IMR-90 (cell line): ENCODE measurements around the gene KLHL3. TPM values are rescaled to one million over a fixed set of nuclear protein-coding genes. Genes with fewer than 3 reads are reported as not detected.

ENCODE experiments used
- ATAC-seq: fragments of 200-7000 bp; cut with Tn5 transposase; 2 replicates; pipeline ENCODE4 v1.9.1; 2020; ENCODE audit warnings: low read depth, mild to moderate bottlenecking, moderate library complexity
- BruUV-seq: library from RNA; stranded (reverse); fragments of 400-500 nt; replicated peaks from 2 replicates; lab custom pipeline; 2021; lab: Mats Ljungman, UMichigan
- CTCF ChIA-PET: fragments of 300-600 bp; formaldehyde crosslinking; extraction: SDS; loops from one replicate; lab custom pipeline; 2021; ENCODE audit warnings: antibody characterized with exemption; lab: Yijun Ruan, JAX
- POLR2A ChIA-PET: fragments of 300-600 bp; sonication (Branson Sonifier 250); formaldehyde crosslinking; loops from one replicate; lab custom pipeline; 2022; ENCODE audit warnings: antibody characterized with exemption; ENCODE audit not compliant: unreplicated experiment; lab: Charles Lee
- DNase-seq: peaks from one replicate; pipeline ENCODE4 v3.0.0; 2013
- H2AFZ ChIP-seq: replicated peaks from 2 replicates; pipeline ENCODE3; 2013; ENCODE audit warnings: low read length, mild to moderate bottlenecking; ENCODE audit not compliant: poor library complexity
- H2AK5ac ChIP-seq: 2 replicates; pipeline ENCODE4 v1.6.1; 2013; ENCODE audit warnings: low read depth, low read length, inconsistent platforms
- H2AK9ac ChIP-seq: replicated peaks from 2 replicates; pipeline ENCODE3; 2013; ENCODE audit warnings: mild to moderate bottlenecking, low read depth, low read length, moderate library complexity; ENCODE audit not compliant: poor library complexity
- H2BK120ac ChIP-seq: 2 replicates; pipeline ENCODE4 v1.6.1; 2013; ENCODE audit warnings: low read depth, low read length, inconsistent platforms
- H2BK15ac ChIP-seq: 3 replicates; pipeline ENCODE4 v1.6.1; 2013; ENCODE audit warnings: low read depth, low read length, inconsistent platforms
- H2BK20ac ChIP-seq: 2 replicates; pipeline ENCODE4 v1.6.1; 2013; ENCODE audit warnings: low read depth, mild to moderate bottlenecking, inconsistent platforms, low read length, moderate library complexity
- H2BK5ac ChIP-seq: 2 replicates; pipeline ENCODE4 v1.6.1; 2013; ENCODE audit warnings: mild to moderate bottlenecking, low read depth, low read length, inconsistent platforms; ENCODE audit not compliant: poor library complexity, severe bottlenecking
- H3K14ac ChIP-seq: replicated peaks from 2 replicates; pipeline ENCODE4 v1.6.1; 2013; ENCODE audit warnings: low read depth, low read length, inconsistent platforms
- H3K18ac ChIP-seq: 2 replicates; pipeline ENCODE4 v1.6.1; 2013; ENCODE audit warnings: low read depth, low read length, control low read depth
- H3K23ac ChIP-seq: 2 replicates; pipeline ENCODE4 v1.6.1; 2013; ENCODE audit warnings: low read depth, low read length, inconsistent platforms
- H3K27ac ChIP-seq: 2 replicates; pipeline ENCODE4 v1.5.1; 2013; ENCODE audit warnings: mild to moderate bottlenecking, control low read depth, low read length; ENCODE audit not compliant: insufficient read depth
- H3K27me3 ChIP-seq: 2 replicates; pipeline ENCODE4 v1.6.1; 2013; ENCODE audit warnings: low read length; ENCODE audit not compliant: control insufficient read depth, insufficient read depth
- H3K36me3 ChIP-seq: 2 replicates; pipeline ENCODE4 v1.6.1; 2013; ENCODE audit warnings: low read length, mixed read lengths; ENCODE audit not compliant: control insufficient read depth, insufficient read depth
- H3K4ac ChIP-seq: 2 replicates; pipeline ENCODE4 v1.6.1; 2013; ENCODE audit warnings: low read depth, low read length, inconsistent platforms
- H3K4me1 ChIP-seq: 2 replicates; pipeline ENCODE4 v1.6.1; 2013; ENCODE audit warnings: low read length, mixed read lengths; ENCODE audit not compliant: control insufficient read depth, insufficient read depth
- H3K4me2 ChIP-seq: 2 replicates; pipeline ENCODE4 v1.6.1; 2013; ENCODE audit warnings: low read depth, mild to moderate bottlenecking, control low read depth, low read length, moderate library complexity
- H3K4me3 ChIP-seq: 2 replicates; pipeline ENCODE4 v1.5.1; 2013; ENCODE audit warnings: low read depth, mild to moderate bottlenecking, control low read depth, low read length, moderate library complexity; ENCODE audit not compliant: insufficient read depth
- H3K56ac ChIP-seq: 2 replicates; pipeline ENCODE4 v1.6.1; 2013; ENCODE audit warnings: low read length, inconsistent platforms; ENCODE audit not compliant: insufficient read depth; ENCODE audit errors: extremely low read depth
- H3K79me1 ChIP-seq, 2 experiments: 2 replicates each; pipeline ENCODE4 v1.6.1; 2013; ENCODE audit warnings: low read length in 2 of 2, inconsistent platforms in 1 of 2, low read depth in 1 of 2
- H3K9ac ChIP-seq: 2 replicates; pipeline ENCODE4 v1.6.1; 2013; ENCODE audit warnings: low read depth, low read length, control low read depth
- H3K9me1 ChIP-seq: 2 replicates; pipeline ENCODE4 v1.6.1; 2013; ENCODE audit warnings: low read length, inconsistent platforms; ENCODE audit not compliant: insufficient read depth
- H3K9me3 ChIP-seq: 2 replicates; pipeline ENCODE4 v1.6.1; 2013; ENCODE audit warnings: low read length; ENCODE audit not compliant: control insufficient read depth, insufficient read depth
- H4K20me1 ChIP-seq: 2 replicates; pipeline ENCODE4 v1.6.1; 2013; ENCODE audit warnings: low read length, inconsistent platforms; ENCODE audit not compliant: insufficient read depth
- H4K5ac ChIP-seq: 2 replicates; pipeline ENCODE4 v1.6.1; 2013; ENCODE audit warnings: mild to moderate bottlenecking, low read depth, low read length, control low read depth
- H4K8ac ChIP-seq, 2 experiments: 2 replicates each; pipeline ENCODE4 v1.6.1; 2013; ENCODE audit warnings: low read depth in 2 of 2, low read length in 2 of 2, control low read depth in 1 of 2, inconsistent platforms in 1 of 2
- H4K91ac ChIP-seq: 2 replicates; pipeline ENCODE4 v1.6.1; 2013; ENCODE audit warnings: low read depth, low read length, inconsistent platforms; ENCODE audit not compliant: insufficient read depth
- BHLHE40 ChIP-seq: fragments of 150-350 bp; IDR thresholded peaks from 2 replicates; pipeline ENCODE4 v1.6.1; 2016; ENCODE audit warnings: mild to moderate bottlenecking, low read depth, low read length
- FOS ChIP-seq: fragments of 150-350 bp; IDR thresholded peaks from 2 replicates; pipeline ENCODE4 v1.6.1; 2016; ENCODE audit warnings: low read depth, low read length
- RFX5 ChIP-seq: IDR thresholded peaks from 2 replicates; pipeline ENCODE4 v1.8.0; 2012; ENCODE audit warnings: low read depth, mild to moderate bottlenecking, low read length, moderate library complexity
- WGBS, 2 experiments: methylation state at CpG; one replicate each; pipeline versions ENCODE4 v1.1.5 to v1.1.7; 2013; ENCODE audit warnings: missing lambda C conversion rate in 2 of 2; ENCODE audit not compliant: insufficient read length in 1 of 2; ENCODE audit errors: extremely low coverage in 2 of 2; 5-methylcytosine and 5-hydroxymethylcytosine counted together
- dilution Hi-C: fragments of 300-500 bp; cut with HindIII; formaldehyde crosslinking; loops from one replicate; pipeline ENCODE4 v1.14.3; 2018; ENCODE audit warnings: low sequenced_read_pairs; ENCODE audit not compliant: unreplicated experiment
- in situ Hi-C: fragments of 300-500 bp; cut with MboI; formaldehyde crosslinking; loops from 3 replicates; pipeline ENCODE4 v1.14.3; 2019; ENCODE audit warnings: low sequenced_read_pairs, inconsistent platforms, mixed read lengths
- intact Hi-C: fragments of 100-400 bp; cut with micrococcal nuclease; formaldehyde crosslinking; loops from 2 replicates; pipeline ENCODE4 v1.10.0; 2022
- polyA plus RNA-seq, 3 experiments: library from polyadenylated mRNA; depleted of rRNA; stranded (reverse); fragments of >200 nt; gene quantifications; 2 replicates each; pipeline ENCODE4 v1.2.3, GENCODE V29; 2012; ENCODE audit warnings: low replicate concordance in 1 of 3
- total RNA-seq: library from RNA; depleted of rRNA; stranded (reverse); fragments of >200 nt; gene quantifications from 2 replicates; pipeline ENCODE4 v1.2.3, GENCODE V29; 2012
- TF ChIP-seq, protein P1 (sequence below): fragments of 150-350 bp; IDR thresholded peaks from 2 replicates; pipeline ENCODE4 v1.6.1; 2017; ENCODE audit warnings: mild to moderate bottlenecking, antibody characterized with exemption, low read length, low read depth

KLHL3 gene
- total and polyA plus RNA-seq, 2 of the 4 experiments (the other 2 are of a cell fraction) = 2.3 to 4.1 TPM

DNA sequence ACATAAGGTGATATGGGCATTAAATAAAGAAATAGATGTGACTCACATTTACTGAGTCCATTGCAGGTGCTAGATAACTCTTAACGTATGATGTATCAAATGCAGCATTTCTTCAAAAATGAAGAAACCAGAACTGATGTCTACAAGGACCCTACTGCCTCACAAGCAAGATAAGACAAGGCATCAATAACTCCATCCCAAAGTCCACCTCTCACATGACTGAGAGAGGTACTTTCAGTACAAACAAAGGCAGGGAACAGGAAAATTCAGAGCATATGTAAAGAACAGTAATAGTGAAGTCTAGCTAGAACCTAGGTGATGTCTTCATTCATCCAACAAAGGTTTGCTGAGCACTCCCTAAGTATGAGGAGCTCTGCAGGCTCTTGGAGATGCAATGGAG, 54.7 kb downstream of the KLHL3 start:
- TF ChIP-seq FOS (no peak), RFX5 (no peak), BHLHE40 (no peak)
- TF ChIP-seq, protein P1, sequence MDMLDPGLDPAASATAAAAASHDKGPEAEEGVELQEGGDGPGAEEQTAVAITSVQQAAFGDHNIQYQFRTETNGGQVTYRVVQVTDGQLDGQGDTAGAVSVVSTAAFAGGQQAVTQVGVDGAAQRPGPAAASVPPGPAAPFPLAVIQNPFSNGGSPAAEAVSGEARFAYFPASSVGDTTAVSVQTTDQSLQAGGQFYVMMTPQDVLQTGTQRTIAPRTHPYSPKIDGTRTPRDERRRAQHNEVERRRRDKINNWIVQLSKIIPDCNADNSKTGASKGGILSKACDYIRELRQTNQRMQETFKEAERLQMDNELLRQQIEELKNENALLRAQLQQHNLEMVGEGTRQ = no peak
- ChIA-PET POLR2A (no interaction called here), CTCF (no interaction called here)

More for the DNA sequence above, 54.7 kb downstream of the KLHL3 start:
- no peak overlapping the region for H3K18ac ChIP-seq
- no peak overlapping the region for H3K4ac ChIP-seq
- intact Hi-C loops = no loop called here
- no peak overlapping the region for H2BK20ac ChIP-seq
- no peak overlapping the region for H2BK5ac ChIP-seq
- no peaks in the 10 kb centered on the region for H3K9me1 ChIP-seq
- no peaks in the 10 kb centered on the region for H3K79me1 ChIP-seq
- no peaks in the 10 kb centered on the region for H3K27me3 ChIP-seq
- H4K91ac ChIP-seq = no peak overlapping the region
- DNase-seq (no peak), ATAC-seq (no peak)
- no peak overlapping the region for H3K14ac ChIP-seq
- BruUV-seq = no TSS peak
- no peak overlapping the region for H3K23ac ChIP-seq
- in situ Hi-C loops = no loop called here
- no peak overlapping the region for H3K56ac ChIP-seq
- no peak overlapping the region for H4K8ac ChIP-seq
- H3K4me1 ChIP-seq = no peaks in the 10 kb centered on the region
- H4K5ac ChIP-seq = no peak overlapping the region
- H3K27ac ChIP-seq = no peak overlapping the region
- H3K36me3 ChIP-seq = no peaks in the 10 kb centered on the region
- no peak overlapping the region for H2BK120ac ChIP-seq
- no CpG with 5 or more reads among the region's 1 CpG for WGBS, 2 experiments
- H3K9ac ChIP-seq = no peak overlapping the region
- no peak overlapping the region for H2AK5ac ChIP-seq
- no peak overlapping the region for H3K4me3 ChIP-seq
- no peaks in the 10 kb centered on the region for H4K20me1 ChIP-seq
- no peak overlapping the region for H3K4me2 ChIP-seq
- no peak overlapping the region for H2AFZ ChIP-seq
- no peak overlapping the region for H2BK15ac ChIP-seq
- no peak overlapping the region for H2AK9ac ChIP-seq
- dilution Hi-C loops = no loop called here
- H3K9me3 ChIP-seq = no peaks in the 10 kb centered on the region
